GM19240 (cell line): ENCODE measurements around the gene BPIFB1.

Experiments
- DNase-seq: peaks from one replicate; pipeline ENCODE4 v3.0.0; 2011; ENCODE audit warnings: low spot score; ENCODE audit not compliant: insufficient read length

Gene BPIFB1

DNA sequence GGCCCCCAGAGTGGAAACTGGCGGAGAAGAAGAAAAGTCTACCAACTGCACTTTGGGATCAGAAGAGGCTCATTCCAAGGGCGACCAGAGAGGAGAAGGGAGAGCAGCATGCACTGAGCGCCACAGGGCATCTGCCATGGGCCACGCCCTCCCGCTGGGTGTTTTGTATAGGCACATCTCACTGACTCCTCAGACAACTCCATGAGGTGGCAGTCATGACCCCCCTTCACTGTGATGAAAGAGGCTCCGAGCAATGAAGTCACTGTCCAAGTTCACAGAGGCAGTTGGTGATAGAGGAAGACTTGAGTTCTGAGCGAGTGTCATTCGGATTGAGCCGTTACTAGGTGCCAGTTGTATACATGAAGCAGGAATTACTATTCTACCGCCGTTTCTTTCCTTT is 15.4 kb downstream of the BPIFB1 start:
- DNase-seq, result no peak

DNA sequence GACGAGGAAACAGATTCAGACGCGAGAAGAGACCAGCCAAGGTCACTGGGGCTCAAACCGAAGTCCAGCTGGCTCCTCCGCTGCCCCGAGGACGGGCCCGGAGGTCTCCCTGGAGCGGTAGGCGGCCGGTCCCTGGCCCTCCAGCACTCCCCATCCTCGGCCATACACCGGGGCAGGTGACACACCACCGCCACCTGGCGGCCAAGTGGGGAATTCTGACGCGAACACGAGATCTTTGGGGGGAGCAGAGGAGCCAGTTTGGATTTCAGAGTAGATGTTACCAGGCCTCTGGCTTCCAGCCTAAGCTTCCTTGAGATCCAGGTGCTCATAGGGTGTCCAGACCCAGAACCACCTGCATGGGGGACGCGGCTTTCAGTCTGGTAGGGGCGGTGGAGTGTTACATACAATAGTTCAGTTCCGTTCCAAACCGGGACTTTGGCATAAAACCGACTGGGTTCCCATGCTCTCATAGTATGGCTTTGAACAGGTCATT is 16.1 kb downstream of the BPIFB1 start:
- DNase-seq, result peak; percentile 81

GRCh38 chr20:33301192-33301930 is 18.3 kb downstream of the BPIFB1 start:
- DNase-seq, result no peak

- no peak for DNase-seq
Measured at GRCh38 chr20:33303595-33303994, 20.6 kb downstream of the BPIFB1 start.

DNA sequence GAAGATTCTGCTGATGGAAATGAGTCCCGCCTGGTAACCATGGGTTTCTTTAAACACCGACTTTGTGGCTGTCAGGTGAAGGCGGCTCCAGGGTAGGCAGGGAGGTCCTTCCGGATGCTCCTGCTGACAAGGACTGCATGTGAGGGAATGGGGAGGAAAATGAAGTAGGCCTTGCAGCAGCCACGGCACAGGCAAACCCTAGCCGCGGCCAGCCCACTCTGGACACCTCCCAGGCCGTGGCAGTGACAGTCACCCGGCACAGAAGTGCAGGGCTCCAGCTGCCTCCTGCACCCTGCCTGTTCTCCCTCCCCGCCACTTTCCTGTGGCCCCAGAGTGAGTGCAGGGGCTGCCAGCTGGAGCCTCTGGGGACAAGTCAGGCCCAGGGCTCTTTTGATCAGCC is 21.0 kb downstream of the BPIFB1 start:
- DNase-seq, result no peak

DNA sequence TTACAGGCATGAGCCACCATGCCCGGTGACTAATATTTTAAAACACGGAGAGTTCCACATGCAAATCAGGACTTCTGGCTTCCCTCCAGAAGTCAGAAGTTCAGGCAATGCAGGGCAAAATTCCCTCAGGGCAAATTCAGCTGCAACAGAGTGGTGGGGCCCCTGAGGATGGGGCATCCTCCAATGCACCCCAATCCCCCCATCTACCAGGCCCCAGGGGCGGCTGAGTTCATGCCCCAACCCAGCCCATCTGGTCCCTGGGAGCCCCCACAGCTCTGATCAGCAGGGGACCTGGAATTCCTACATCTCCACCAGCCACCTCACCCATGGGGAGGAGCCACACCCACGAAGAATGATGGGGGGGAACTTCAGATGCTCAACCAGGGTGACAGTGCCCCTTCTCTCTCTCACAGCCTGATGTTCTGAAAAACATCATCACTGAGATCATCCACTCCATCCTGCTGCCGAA is 22.6 kb downstream of the BPIFB1 start:
- DNase-seq, result no peak

DNA sequence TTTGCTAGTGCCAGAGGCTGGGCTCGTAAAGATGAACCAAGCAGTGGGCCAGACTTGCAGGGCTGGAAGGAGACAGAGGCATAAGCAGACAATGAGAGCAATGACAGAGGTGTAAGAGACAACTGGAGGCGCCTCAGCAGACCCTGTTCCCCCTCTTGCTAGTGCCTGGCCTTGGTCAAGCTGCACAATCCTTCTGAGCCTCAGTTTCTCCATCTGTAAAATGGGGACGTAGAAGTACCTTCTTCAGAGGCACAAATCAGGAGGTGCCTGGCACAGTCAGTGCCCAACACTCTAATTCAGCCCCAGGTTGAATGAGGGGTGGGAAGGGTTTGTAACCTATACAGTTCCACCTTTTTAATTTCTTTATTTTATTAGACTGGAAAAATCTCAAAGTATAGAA is 23.2 kb downstream of the BPIFB1 start:
- DNase-seq, result no peak

GRCh38 chr20:33306807-33307206 is 23.8 kb downstream of the BPIFB1 start:
- no peak for DNase-seq

DNA sequence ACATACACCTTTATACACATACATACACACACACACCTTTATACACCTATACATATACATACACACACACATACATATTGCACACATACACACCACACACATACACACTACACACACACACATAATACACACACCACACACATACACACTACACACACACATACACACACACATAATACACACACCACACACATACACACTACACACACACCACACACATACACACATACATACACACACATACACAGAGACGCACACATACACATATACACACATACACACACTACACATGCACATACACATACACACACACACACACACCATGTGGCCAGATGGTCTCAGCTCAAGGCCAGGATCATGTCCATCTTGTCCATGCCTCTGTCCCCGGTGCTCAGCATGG is 25.7 kb downstream of the BPIFB1 start:
- DNase-seq, result no peak

GRCh38 chr20:33309631-33310030 is 26.6 kb downstream of the BPIFB1 start:
- no peak for DNase-seq

DNA sequence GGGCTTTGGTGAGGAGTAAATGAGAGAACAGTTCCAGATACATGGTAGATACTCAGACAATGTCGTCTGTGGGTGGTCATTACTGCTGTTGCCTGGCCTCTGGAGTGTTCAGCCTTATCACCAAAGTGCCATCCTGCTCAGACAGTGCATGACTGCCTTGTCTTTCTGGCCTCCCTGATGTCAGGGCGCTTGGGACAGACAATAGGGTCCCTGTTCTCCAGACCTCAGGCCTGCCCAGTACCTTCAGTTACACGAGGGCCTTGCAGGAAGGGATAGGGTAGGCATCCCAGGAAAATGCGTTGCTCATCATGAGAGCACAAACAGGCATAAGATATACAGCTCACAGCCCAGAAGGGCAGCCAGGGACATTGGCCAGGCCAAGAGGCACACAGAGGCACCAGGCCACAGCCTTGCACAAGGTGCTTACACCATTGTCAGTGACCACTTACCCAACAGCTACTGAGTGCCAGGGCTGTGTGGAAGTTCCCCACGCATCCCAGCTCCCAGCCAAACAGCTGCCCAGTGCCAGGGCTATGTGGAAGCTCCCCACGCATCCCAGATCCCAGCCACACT is 27.4 kb downstream of the BPIFB1 start:
- DNase-seq, result no peak

DNA sequence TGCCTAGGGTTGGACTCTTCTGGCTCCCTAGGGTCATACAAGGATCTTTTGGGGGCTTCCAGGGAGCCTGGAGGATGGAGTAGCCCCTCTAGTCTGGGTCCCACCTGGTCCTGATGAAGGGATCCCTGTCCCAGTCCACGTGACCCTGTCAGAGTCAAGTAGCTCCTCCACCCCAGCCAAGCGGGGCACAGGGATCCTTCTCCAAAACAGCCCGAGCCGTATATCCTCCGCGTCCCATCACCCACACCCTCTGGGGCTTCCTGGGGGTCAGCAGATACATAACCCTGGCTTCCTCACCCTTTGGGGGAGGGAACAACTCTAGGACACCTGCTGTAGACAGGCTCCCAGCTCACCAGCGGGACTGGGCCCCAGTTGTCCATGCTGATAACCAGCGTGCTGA is 28.0 kb downstream of the BPIFB1 start:
- DNase-seq, result no peak

DNA sequence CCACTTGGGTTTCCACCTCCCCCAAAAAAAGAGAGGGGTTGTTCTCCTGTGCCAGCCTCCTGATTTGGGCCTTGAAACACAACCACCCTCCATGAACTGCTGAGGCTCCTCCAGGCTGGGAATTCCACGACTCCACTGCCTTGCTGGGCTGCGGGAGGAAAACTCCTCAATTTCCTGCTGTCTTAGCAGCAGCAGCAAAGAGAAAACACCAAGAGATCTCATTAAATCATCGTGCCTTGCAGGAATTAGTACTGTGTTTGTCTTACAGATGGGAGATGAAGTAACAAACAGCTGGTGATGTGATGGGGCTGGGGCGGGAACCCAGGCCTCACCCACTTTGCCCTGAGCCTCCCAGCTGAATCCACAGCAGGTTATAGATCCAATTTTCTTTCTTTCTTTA is 29.0 kb downstream of the BPIFB1 start:
- no peak for DNase-seq

- no peak for DNase-seq
Measured at GRCh38 chr20:33312583-33312982, 29.6 kb downstream of the BPIFB1 start.

GRCh38 chr20:33313686-33314314 is 30.8 kb downstream of the BPIFB1 start:
- DNase-seq, result no peak

GRCh38 chr20:33316343-33316742 is 33.3 kb downstream of the BPIFB1 start:
- no peak for DNase-seq

GRCh38 chr20:33316958-33317357 is 33.9 kb downstream of the BPIFB1 start:
- no peak for DNase-seq

DNA sequence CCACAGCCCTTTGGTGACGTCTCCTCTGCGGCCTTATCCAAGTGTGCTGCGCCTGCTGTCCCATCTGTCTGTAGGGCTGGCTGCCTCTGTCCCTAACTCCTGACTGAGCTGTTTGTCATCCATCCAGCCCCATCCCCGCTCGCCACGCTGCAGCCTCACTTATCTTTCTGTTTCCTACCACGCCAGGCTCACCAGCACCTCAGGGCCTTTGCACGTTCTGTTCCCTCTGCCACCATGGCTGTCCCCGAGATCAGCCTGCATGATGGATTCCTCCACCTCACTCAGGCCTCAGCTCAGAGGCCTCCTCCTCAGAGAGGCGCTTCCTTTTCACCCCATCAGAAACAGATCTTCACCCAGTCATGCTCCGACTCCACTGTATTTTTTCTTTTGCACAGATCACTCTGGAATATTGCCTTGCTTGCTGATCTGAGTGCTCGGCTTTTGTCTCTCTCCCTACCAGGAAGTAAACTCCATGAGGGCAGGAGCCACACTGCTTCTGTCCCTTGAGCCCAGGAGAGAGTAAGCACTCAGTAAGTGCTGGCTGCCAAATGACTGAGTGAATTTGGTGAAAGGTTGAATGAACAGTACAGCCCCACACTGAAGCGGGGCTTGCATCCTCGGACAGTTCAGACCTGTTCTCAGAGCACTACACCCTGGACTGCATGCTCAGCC is 34.5 kb downstream of the BPIFB1 start:
- DNase-seq, result no peak

DNA sequence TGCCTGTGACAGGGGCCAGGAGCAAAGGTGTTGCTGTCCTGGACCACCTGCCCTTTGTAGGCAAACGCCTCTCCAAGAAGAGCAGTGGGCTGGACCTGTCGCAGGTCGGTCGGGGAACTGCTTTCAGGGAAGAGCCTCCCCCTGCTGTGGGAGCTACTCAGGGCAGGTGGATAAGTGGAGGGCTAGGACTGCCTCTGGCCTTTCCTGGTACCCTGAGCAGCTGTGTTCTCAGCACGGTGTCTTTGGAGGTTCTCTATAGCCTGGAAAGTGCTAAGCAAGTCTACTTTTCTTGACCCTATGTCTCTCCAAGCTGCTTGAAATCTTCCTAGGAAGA is 35.0 kb downstream of the BPIFB1 start:
- DNase-seq, result no peak

DNA sequence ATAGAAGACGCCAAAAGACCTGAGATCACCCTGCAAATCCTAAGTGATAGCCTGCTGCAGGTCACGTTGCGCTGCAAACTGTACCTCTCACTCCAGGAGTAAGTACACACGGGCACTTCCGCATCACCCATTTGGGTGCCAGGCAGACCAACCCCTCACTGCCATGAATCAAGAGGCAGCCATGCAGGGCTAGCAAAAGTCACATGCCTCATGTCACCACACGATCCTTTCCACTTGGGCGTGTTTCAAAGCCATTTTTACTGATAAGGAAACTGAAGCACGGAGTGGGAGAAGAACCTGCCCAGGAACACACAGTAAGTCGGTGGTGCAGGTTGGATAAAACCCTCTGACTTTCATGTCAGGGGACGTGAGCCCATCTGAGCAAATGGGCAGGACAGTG is 37.0 kb downstream of the BPIFB1 start:
- no peak for DNase-seq

DNA sequence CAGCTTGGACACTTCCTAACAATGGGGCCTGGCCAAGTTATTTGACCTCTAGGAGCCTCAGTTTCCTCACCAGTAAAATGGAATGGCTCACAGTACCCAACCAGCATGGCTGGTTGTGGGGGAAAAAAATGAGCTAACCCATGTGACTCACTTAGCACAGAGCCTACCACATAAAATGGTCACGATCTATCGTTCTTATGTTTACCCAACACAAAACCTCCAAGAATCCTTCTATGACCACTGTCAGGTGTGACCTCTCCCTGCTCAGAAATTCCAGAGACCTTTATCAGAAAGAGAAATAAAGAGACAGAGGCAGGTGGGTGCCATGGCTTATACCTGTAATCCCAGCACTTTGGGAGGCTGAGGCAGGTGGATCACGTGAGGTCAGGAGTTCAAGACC is 39.4 kb downstream of the BPIFB1 start:
- no peak for DNase-seq

- DNase-seq, result no peak
Measured at GRCh38 chr20:33323236-33323635, 40.2 kb downstream of the BPIFB1 start.
